Vagina (tissue), 2 donors: Measurements from ENCODE around the gene C3orf22. TPM values are rescaled to one million over a fixed set of nuclear protein-coding genes. Genes with fewer than 3 reads are reported as not detected.
A peak's percentile ranks its signal among the peaks of the same experiment; 100 is the strongest.

Experiments used
- DNase-seq, 2 donors: peaks; one replicate each; pipeline ENCODE4 v3.0.0-alpha.2; 2017; ENCODE audit errors: extremely low spot score in 2 of 2
- H3K27ac ChIP-seq: fragments of 200-600 bp; sonication (generic); one replicate; pipeline ENCODE4 v1.5.1; 2019
- H3K27me3 ChIP-seq: fragments of 200-600 bp; sonication (generic); one replicate; pipeline ENCODE4 v1.5.1; 2019
- H3K36me3 ChIP-seq, 2 donors: fragments of 200-600 bp; sonication (generic); one replicate each; pipeline ENCODE4 v1.5.1; 2017 to 2019
- H3K4me1 ChIP-seq: fragments of 200-600 bp; sonication (generic); one replicate; pipeline ENCODE4 v1.5.1; 2019
- H3K4me3 ChIP-seq, 2 donors: fragments of 200-600 bp; sonication (generic); 1 replicate in 1 of 2; 2 replicates in 1 of 2; pipeline ENCODE4 v1.5.1; 2016 to 2019
- H3K9me3 ChIP-seq: fragments of 200-600 bp; sonication (generic); one replicate; pipeline ENCODE4 v1.5.1; 2019
- CTCF ChIP-seq, 3 experiments: fragments of 450-650 bp in 2 of 3; fragments of 200-600 bp in 1 of 3; sonication (generic) in 1 of 3; IDR thresholded peaks; one replicate each; pipeline ENCODE4 v1.5.1; 2017 to 2019; ENCODE audit warnings: antibody characterized with exemption in 3 of 3, mild to moderate bottlenecking in 2 of 3, moderate library complexity in 2 of 3
- POLR2A ChIP-seq, 2 donors: fragments of 450-650 bp; IDR thresholded peaks; one replicate each; pipeline ENCODE4 v1.6.1; 2017; ENCODE audit warnings: antibody characterized with exemption in 2 of 2, mild to moderate bottlenecking in 2 of 2, moderate library complexity in 2 of 2
- POLR2AphosphoS5 ChIP-seq, 2 donors: sonication (generic); formaldehyde crosslinking; IDR thresholded peaks; one replicate each; pipeline ENCODE4 v1.9.0; 2017; ENCODE audit warnings: antibody characterized with exemption in 2 of 2, mild to moderate bottlenecking in 2 of 2, low read depth in 1 of 2; ENCODE audit not compliant: insufficient read depth in 1 of 2
- intact Hi-C: fragments of 100-400 bp; cut with DNase I; formaldehyde crosslinking; loops from one replicate; pipeline ENCODE4 v1.15.1; 2023
- total RNA-seq: library from RNA; depleted of rRNA; stranded (reverse); fragments of >200 nt; gene quantifications from one replicate; pipeline ENCODE4 v1.2.3, GENCODE V29; 2016

Gene C3orf22
- total RNA-seq, 1 donor from 2014 or later = not detected

GRCh38 chr3:126567696-126568438 is 9.1 kb upstream of the C3orf22 start:
- H3K4me3 ChIP-seq = no peak overlapping the region
- intact Hi-C loops = no loop called here
- H3K4me1 ChIP-seq = no peaks in the 10 kb centered on the region
- no peaks in the 10 kb centered on the region for H3K27me3 ChIP-seq
- peak in 1 of 2 donors; percentile 65 for DNase-seq
- TF ChIP-seq CTCF (IDR thresholded peaks at IDR 0.05) (no peak), POLR2AphosphoS5 (IDR thresholded peaks at IDR 0.05; ENCODE audit: insufficient read depth in 1 of 2, low read depth in 1 of 2) (no peak), POLR2A (IDR thresholded peaks at IDR 0.05) (no peak)
- H3K27ac ChIP-seq = no peak overlapping the region
- H3K36me3 ChIP-seq = no peaks in the 10 kb centered on the region
- H3K9me3 ChIP-seq = no peaks in the 10 kb centered on the region

GRCh38 chr3:126562737-126563276 is 4.1 kb upstream of the C3orf22 start:
- Histone ChIP-seq H3K36me3 (no peaks in the 10 kb centered on the region), H3K9me3 (no peaks in the 10 kb centered on the region), H3K27me3 (no peaks in the 10 kb centered on the region), H3K4me1 (no peaks in the 10 kb centered on the region), H3K4me3 (no peak overlapping the region), H3K27ac (no peak overlapping the region)
- intact Hi-C loops = no loop called here
- no peak for DNase-seq
- TF ChIP-seq POLR2AphosphoS5 (IDR thresholded peaks at IDR 0.05; ENCODE audit: insufficient read depth in 1 of 2, low read depth in 1 of 2) = no peak
- no peak for TF ChIP-seq POLR2A (IDR thresholded peaks at IDR 0.05)
- TF ChIP-seq CTCF (IDR thresholded peaks at IDR 0.05) = no peak

GRCh38 chr3:126557761-126558160 is 971 bp downstream of the C3orf22 start:
- DNase-seq = no peak
- H3K4me1 ChIP-seq = no peaks in the 10 kb centered on the region
- intact Hi-C loops = no loop called here
- H3K27ac ChIP-seq = no peak overlapping the region
- no peak overlapping the region for H3K4me3 ChIP-seq
- no peaks in the 10 kb centered on the region for H3K27me3 ChIP-seq
- TF ChIP-seq POLR2A (IDR thresholded peaks at IDR 0.05) = no peak
- no peak for TF ChIP-seq POLR2AphosphoS5 (IDR thresholded peaks at IDR 0.05; ENCODE audit: insufficient read depth in 1 of 2, low read depth in 1 of 2)
- TF ChIP-seq CTCF (IDR thresholded peaks at IDR 0.05) = no peak
- H3K36me3 ChIP-seq = no peaks in the 10 kb centered on the region
- no peaks in the 10 kb centered on the region for H3K9me3 ChIP-seq

- no peak overlapping the region for H3K4me3 ChIP-seq
- no peaks in the 10 kb centered on the region for H3K36me3 ChIP-seq
- H3K27ac ChIP-seq = no peak overlapping the region
- H3K4me1 ChIP-seq = no peaks in the 10 kb centered on the region
- H3K27me3 ChIP-seq = no peaks in the 10 kb centered on the region
- intact Hi-C loops = no loop called here
- DNase-seq = peak; percentile 67 to 89
- TF ChIP-seq CTCF (IDR thresholded peaks at IDR 0.05) (no peak), POLR2A (IDR thresholded peaks at IDR 0.05) (no peak), POLR2AphosphoS5 (IDR thresholded peaks at IDR 0.05; ENCODE audit: insufficient read depth in 1 of 2, low read depth in 1 of 2) (no peak)
- H3K9me3 ChIP-seq = no peaks in the 10 kb centered on the region
These were observed 1.4 kb downstream of the C3orf22 start for GRCh38 chr3:126557415-126557745.
